ENCODE data around the gene SPRED2.
A peak's percentile ranks its signal among the peaks of the same experiment; 100 is the strongest.

GRCh38 chr2:65264821-65265670 lies 167.4 kb downstream of the SPRED2 start:
- TF ChIP-seq CTCF (IDR thresholded peaks at IDR 0.05) (peak; percentile 51 to 85 (median 64)), POLR2A (IDR thresholded peaks at IDR 0.05) (no peak)

All from tibial nerve (tissue), 3 donors.